ENCODE data around the gene TEX264.

- TF ChIP-seq ZFP3 (CRISPR knock-in tag; IDR thresholded peaks at IDR 0.05) (no peak), ZFP30 (CRISPR knock-in tag; IDR thresholded peaks at IDR 0.05) (no peak), ZC3H10 (CRISPR knock-in tag; IDR thresholded peaks at IDR 0.05) (no peak), ZNF565 (CRISPR knock-in tag; conservative IDR thresholded peaks at IDR 0.05; ENCODE audit: low read depth) (no peak), TOX (CRISPR knock-in tag; IDR thresholded peaks at IDR 0.05; ENCODE audit: borderline replicate concordance) (no peak), BACH2 (CRISPR knock-in tag; IDR thresholded peaks at IDR 0.05; ENCODE audit: borderline replicate concordance) (no peak), ISL1 (CRISPR knock-in tag; IDR thresholded peaks at IDR 0.05) (no peak), ZNF70 (CRISPR knock-in tag; IDR thresholded peaks at IDR 0.05) (no peak), PATZ1 (CRISPR knock-in tag; IDR thresholded peaks at IDR 0.05; ENCODE audit: borderline replicate concordance) (no peak)
- TF ChIP-seq, protein P1, sequence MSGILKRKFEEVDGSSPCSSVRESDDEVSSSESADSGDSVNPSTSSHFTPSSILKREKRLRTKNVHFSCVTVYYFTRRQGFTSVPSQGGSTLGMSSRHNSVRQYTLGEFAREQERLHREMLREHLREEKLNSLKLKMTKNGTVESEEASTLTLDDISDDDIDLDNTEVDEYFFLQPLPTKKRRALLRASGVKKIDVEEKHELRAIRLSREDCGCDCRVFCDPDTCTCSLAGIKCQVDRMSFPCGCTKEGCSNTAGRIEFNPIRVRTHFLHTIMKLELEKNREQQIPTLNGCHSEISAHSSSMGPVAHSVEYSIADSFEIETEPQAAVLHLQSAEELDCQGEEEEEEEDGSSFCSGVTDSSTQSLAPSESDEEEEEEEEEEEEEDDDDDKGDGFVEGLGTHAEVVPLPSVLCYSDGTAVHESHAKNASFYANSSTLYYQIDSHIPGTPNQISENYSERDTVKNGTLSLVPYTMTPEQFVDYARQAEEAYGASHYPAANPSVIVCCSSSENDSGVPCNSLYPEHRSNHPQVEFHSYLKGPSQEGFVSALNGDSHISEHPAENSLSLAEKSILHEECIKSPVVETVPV (CRISPR knock-in tag; IDR thresholded peaks at IDR 0.05): no peak
- TF ChIP-seq, protein P2, sequence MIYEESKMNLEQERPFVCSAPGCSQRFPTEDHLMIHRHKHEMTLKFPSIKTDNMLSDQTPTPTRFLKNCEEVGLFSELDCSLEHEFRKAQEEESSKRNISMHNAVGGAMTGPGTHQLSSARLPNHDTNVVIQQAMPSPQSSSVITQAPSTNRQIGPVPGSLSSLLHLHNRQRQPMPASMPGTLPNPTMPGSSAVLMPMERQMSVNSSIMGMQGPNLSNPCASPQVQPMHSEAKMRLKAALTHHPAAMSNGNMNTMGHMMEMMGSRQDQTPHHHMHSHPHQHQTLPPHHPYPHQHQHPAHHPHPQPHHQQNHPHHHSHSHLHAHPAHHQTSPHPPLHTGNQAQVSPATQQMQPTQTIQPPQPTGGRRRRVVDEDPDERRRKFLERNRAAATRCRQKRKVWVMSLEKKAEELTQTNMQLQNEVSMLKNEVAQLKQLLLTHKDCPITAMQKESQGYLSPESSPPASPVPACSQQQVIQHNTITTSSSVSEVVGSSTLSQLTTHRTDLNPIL (CRISPR knock-in tag; IDR thresholded peaks at IDR 0.05; ENCODE audit: low read depth): no peak
Observed at GRCh38 chr3:51684971-51685751, 14.1 kb downstream of the TEX264 start.

All from SK-N-SH treated with all-trans-retinoic acid at 6 μM for 48 hours (cell line).